DOHH2 (cell line): ENCODE data around the gene ABCG1.

Source experiments
- EZH2phosphoT487 ChIP-seq: fragments of 200-600 bp; sonication (generic); IDR thresholded peaks from 2 replicates; pipeline ENCODE4 v1.6.1; 2017; ENCODE audit warnings: borderline replicate concordance, mild to moderate bottlenecking, antibody characterized with exemption, low read length, moderate library complexity, mixed read lengths
- TF ChIP-seq, protein P1 (sequence below): fragments of 200-600 bp; sonication (generic); IDR thresholded peaks from one replicate; pipeline ENCODE4 v1.5.1; 2014; ENCODE audit warnings: antibody characterized with exemption, mild to moderate bottlenecking, low read depth, low read length; ENCODE audit not compliant: poor library complexity, severe bottlenecking

- no peak for TF ChIP-seq EZH2phosphoT487
- TF ChIP-seq, protein P1, sequence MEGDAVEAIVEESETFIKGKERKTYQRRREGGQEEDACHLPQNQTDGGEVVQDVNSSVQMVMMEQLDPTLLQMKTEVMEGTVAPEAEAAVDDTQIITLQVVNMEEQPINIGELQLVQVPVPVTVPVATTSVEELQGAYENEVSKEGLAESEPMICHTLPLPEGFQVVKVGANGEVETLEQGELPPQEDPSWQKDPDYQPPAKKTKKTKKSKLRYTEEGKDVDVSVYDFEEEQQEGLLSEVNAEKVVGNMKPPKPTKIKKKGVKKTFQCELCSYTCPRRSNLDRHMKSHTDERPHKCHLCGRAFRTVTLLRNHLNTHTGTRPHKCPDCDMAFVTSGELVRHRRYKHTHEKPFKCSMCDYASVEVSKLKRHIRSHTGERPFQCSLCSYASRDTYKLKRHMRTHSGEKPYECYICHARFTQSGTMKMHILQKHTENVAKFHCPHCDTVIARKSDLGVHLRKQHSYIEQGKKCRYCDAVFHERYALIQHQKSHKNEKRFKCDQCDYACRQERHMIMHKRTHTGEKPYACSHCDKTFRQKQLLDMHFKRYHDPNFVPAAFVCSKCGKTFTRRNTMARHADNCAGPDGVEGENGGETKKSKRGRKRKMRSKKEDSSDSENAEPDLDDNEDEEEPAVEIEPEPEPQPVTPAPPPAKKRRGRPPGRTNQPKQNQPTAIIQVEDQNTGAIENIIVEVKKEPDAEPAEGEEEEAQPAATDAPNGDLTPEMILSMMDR: no peak
Observed at GRCh38 chr21:42247716-42248115, 28.8 kb downstream of the ABCG1 start.
